Epidermal melanocyte (primary cell): ENCODE measurements around the gene SERPINF2.
"Not testable (repeated sequence)": the region's sequence is repeated elsewhere in the genome, so short reads cannot be mapped to it uniquely, and the experiment has no call there.

Experiments
- DNase-seq: peaks from one replicate; pipeline ENCODE4 v3.0.0; 2011; ENCODE audit warnings: low spot score; ENCODE audit not compliant: insufficient read length

Gene SERPINF2

GRCh38 chr17:1789936-1790335 lies 47.3 kb downstream of the SERPINF2 start:
- DNase-seq, result no peak

- no peak for DNase-seq
Measured at GRCh38 chr17:1792495-1793446, 50.1 kb downstream of the SERPINF2 start.

- no peak for DNase-seq
Measured at GRCh38 chr17:1793447-1793806, 50.8 kb downstream of the SERPINF2 start.

- no peak for DNase-seq
Measured at GRCh38 chr17:1796800-1797199, 54.1 kb downstream of the SERPINF2 start.

GRCh38 chr17:1797323-1797722 lies 54.7 kb downstream of the SERPINF2 start:
- no peak for DNase-seq

- not testable (repeated sequence) for DNase-seq
Measured at GRCh38 chr17:1797846-1798245, 55.2 kb downstream of the SERPINF2 start.

GRCh38 chr17:1800240-1800639 lies 57.6 kb downstream of the SERPINF2 start:
- no peak for DNase-seq

- DNase-seq, result no peak
Measured at GRCh38 chr17:1800712-1801111, 58.0 kb downstream of the SERPINF2 start.

GRCh38 chr17:1802429-1802828 lies 59.8 kb downstream of the SERPINF2 start:
- no peak for DNase-seq

GRCh38 chr17:1803280-1803679 lies 60.6 kb downstream of the SERPINF2 start:
- no peak for DNase-seq
